Measurements from ENCODE around the gene ZDHHC8. TPM values are rescaled to one million over a fixed set of nuclear protein-coding genes. Genes with fewer than 3 reads are reported as not detected.

ZDHHC8 gene
- total and polyA plus RNA-seq, 2 experiments from 2014 or later, result 13.0 to 18.7 TPM

GRCh38 chr22:20183823-20184222 lies 52.2 kb downstream of the ZDHHC8 start:
- no peaks in the 10 kb centered on the region for H4K20me1 ChIP-seq (ENCODE audit: insufficient read depth)
- DNase-seq, result no peak
- H3F3A ChIP-seq (ENCODE audit: insufficient read depth), result no peaks in the 10 kb centered on the region
- no peak overlapping the region for H3K4me3 ChIP-seq
- H2AFZ ChIP-seq, result no peak overlapping the region
- no peaks in the 10 kb centered on the region for H3K79me2 ChIP-seq (ENCODE audit: insufficient read depth)
- no peaks in the 10 kb centered on the region for H3K9me3 ChIP-seq (ENCODE audit: low read depth)
- in situ Hi-C loops (cut with MboI), result no loop called here
- no peak overlapping the region for H3K27ac ChIP-seq
- H3K27me3 ChIP-seq (replicated peaks; ENCODE audit: insufficient read depth), result no peaks in the 10 kb centered on the region; the same call in 1 of the 2 replicates
- H3K4me1 ChIP-seq (ENCODE audit: insufficient read depth), result no peaks in the 10 kb centered on the region
- no peak overlapping the region for H3K9ac ChIP-seq
- WGBS, 2 experiments (ENCODE audit: low coverage in 1 of 2, low lambda C conversion rate in 2 of 2, missing lambda C conversion rate in 2 of 2), result 58 to 73% methylated on average over 5 of the region's 6 CpGs
- no peaks in the 10 kb centered on the region for H3K9me2 ChIP-seq (ENCODE audit: insufficient read depth)
- no peak overlapping the region for H3K4me2 ChIP-seq (ENCODE audit: unreplicated experiment)
- no peak for TF ChIP-seq EZH2phosphoT487 (IDR thresholded peaks at IDR 0.05; ENCODE audit: insufficient read depth, low read depth)
- no peak for TF ChIP-seq EZH2 (IDR thresholded peaks at IDR 0.05; ENCODE audit: insufficient read depth, poor library complexity, severe bottlenecking)
- H3K36me3 ChIP-seq (ENCODE audit: low read depth), result no peaks in the 10 kb centered on the region

- Histone ChIP-seq H4K20me1 (ENCODE audit: insufficient read depth) (no peaks in the 10 kb centered on the region), H3K9me3 (ENCODE audit: low read depth) (no peaks in the 10 kb centered on the region), H3K9ac (no peak overlapping the region), H3K4me2 (ENCODE audit: unreplicated experiment) (no peak overlapping the region), H3K79me2 (ENCODE audit: insufficient read depth) (no peaks in the 10 kb centered on the region), H3K27ac (no peak overlapping the region), H2AFZ (no peak overlapping the region), H3K27me3 (replicated peaks; ENCODE audit: insufficient read depth) (no peaks in the 10 kb centered on the region; the same call in 1 of the 2 replicates), H3K4me3 (no peak overlapping the region), H3K36me3 (ENCODE audit: low read depth) (no peaks in the 10 kb centered on the region), H3F3A (ENCODE audit: insufficient read depth) (no peaks in the 10 kb centered on the region), H3K9me2 (ENCODE audit: insufficient read depth) (no peaks in the 10 kb centered on the region), H3K4me1 (ENCODE audit: insufficient read depth) (no peaks in the 10 kb centered on the region)
- in situ Hi-C loops (cut with MboI), result no loop called here
- no peak for DNase-seq
- TF ChIP-seq EZH2 (IDR thresholded peaks at IDR 0.05; ENCODE audit: insufficient read depth, poor library complexity, severe bottlenecking) (no peak), EZH2phosphoT487 (IDR thresholded peaks at IDR 0.05; ENCODE audit: insufficient read depth, low read depth) (no peak)
- 59 to 62% methylated on average over 17 to 18 of the region's 18 CpGs for WGBS, 2 experiments (ENCODE audit: low coverage in 1 of 2, low lambda C conversion rate in 2 of 2, missing lambda C conversion rate in 2 of 2)
These were observed 53.0 kb downstream of the ZDHHC8 start for GRCh38 chr22:20184501-20185165.

- Histone ChIP-seq H3K27me3 (replicated peaks; ENCODE audit: insufficient read depth) (no peaks in the 10 kb centered on the region; the same call in 1 of the 2 replicates), H3K9ac (no peak overlapping the region), H3K9me3 (ENCODE audit: low read depth) (no peaks in the 10 kb centered on the region), H3K27ac (no peak overlapping the region), H3F3A (ENCODE audit: insufficient read depth) (no peaks in the 10 kb centered on the region), H3K9me2 (ENCODE audit: insufficient read depth) (no peaks in the 10 kb centered on the region), H3K4me1 (ENCODE audit: insufficient read depth) (no peaks in the 10 kb centered on the region), H3K36me3 (ENCODE audit: low read depth) (no peaks in the 10 kb centered on the region), H3K79me2 (ENCODE audit: insufficient read depth) (no peaks in the 10 kb centered on the region), H3K4me2 (ENCODE audit: unreplicated experiment) (no peak overlapping the region), H3K4me3 (no peak overlapping the region), H2AFZ (no peak overlapping the region), H4K20me1 (ENCODE audit: insufficient read depth) (no peaks in the 10 kb centered on the region)
- in situ Hi-C loops (cut with MboI), result no loop called here
- TF ChIP-seq EZH2phosphoT487 (IDR thresholded peaks at IDR 0.05; ENCODE audit: insufficient read depth, low read depth) (no peak), EZH2 (IDR thresholded peaks at IDR 0.05; ENCODE audit: insufficient read depth, poor library complexity, severe bottlenecking) (no peak)
- no peak for DNase-seq
- WGBS, 2 experiments (ENCODE audit: low coverage in 1 of 2, low lambda C conversion rate in 2 of 2, missing lambda C conversion rate in 2 of 2), result 48 to 59% methylated on average over 5 to 6 of the region's 6 CpGs
These were observed 54.1 kb downstream of the ZDHHC8 start for GRCh38 chr22:20185750-20186149.

GRCh38 chr22:20186183-20186870 lies 54.7 kb downstream of the ZDHHC8 start:
- Histone ChIP-seq H3K36me3 (ENCODE audit: low read depth) (no peaks in the 10 kb centered on the region), H2AFZ (no peak overlapping the region), H3K9ac (no peak overlapping the region), H3K9me3 (ENCODE audit: low read depth) (no peaks in the 10 kb centered on the region), H3F3A (ENCODE audit: insufficient read depth) (no peaks in the 10 kb centered on the region), H3K4me1 (ENCODE audit: insufficient read depth) (no peaks in the 10 kb centered on the region), H4K20me1 (ENCODE audit: insufficient read depth) (no peaks in the 10 kb centered on the region), H3K27me3 (replicated peaks; ENCODE audit: insufficient read depth) (no peaks in the 10 kb centered on the region), H3K4me3 (no peak overlapping the region), H3K27ac (no peak overlapping the region), H3K79me2 (ENCODE audit: insufficient read depth) (no peaks in the 10 kb centered on the region), H3K9me2 (ENCODE audit: insufficient read depth) (no peaks in the 10 kb centered on the region), H3K4me2 (ENCODE audit: unreplicated experiment) (no peak overlapping the region)
- DNase-seq, result no peak
- WGBS, 2 experiments (ENCODE audit: low coverage in 1 of 2, low lambda C conversion rate in 2 of 2, missing lambda C conversion rate in 2 of 2), result 33 to 34% methylated on average over 10 of the region's 10 CpGs
- in situ Hi-C loops (cut with MboI), result no loop called here
- TF ChIP-seq EZH2 (IDR thresholded peaks at IDR 0.05; ENCODE audit: insufficient read depth, poor library complexity, severe bottlenecking), result no peak
- TF ChIP-seq EZH2phosphoT487 (IDR thresholded peaks at IDR 0.05; ENCODE audit: insufficient read depth, low read depth), result no peak
